MM.1S (cell line): Measurements from ENCODE around the gene EGLN1.
A peak's percentile ranks its signal among the peaks of the same experiment; 100 is the strongest.

Experiments used
- DNase-seq: peaks from one replicate; pipeline ENCODE4 v3.0.0-alpha.2; 2015
- H2AFZ ChIP-seq: fragments of 300-600 bp; sonication (generic); 2 replicates; pipeline ENCODE4 v1.6.0; 2016; ENCODE audit warnings: antibody characterized with exemption, low read length
- H3F3A ChIP-seq: fragments of 300-600 bp; sonication (generic); 2 replicates; pipeline ENCODE4 v1.6.1; 2016; ENCODE audit warnings: mild to moderate bottlenecking, antibody characterized with exemption, low read length, moderate library complexity, mixed read lengths; ENCODE audit not compliant: insufficient read depth
- H3K27ac ChIP-seq: fragments of 300-600 bp; sonication (generic); 2 replicates; pipeline ENCODE4 v1.5.1; 2016; ENCODE audit warnings: mild to moderate bottlenecking, low read length
- H3K27me3 ChIP-seq: fragments of 300-600 bp; sonication (generic); replicated peaks from 2 replicates; pipeline ENCODE4 v1.6.0; 2016; ENCODE audit warnings: low read length; ENCODE audit not compliant: insufficient read depth
- H3K36me3 ChIP-seq: fragments of 300-600 bp; sonication (generic); replicated peaks from 2 replicates; pipeline ENCODE4 v1.6.1; 2016; ENCODE audit warnings: mild to moderate bottlenecking, low read length, mixed read lengths; ENCODE audit not compliant: insufficient read depth
- H3K4me1 ChIP-seq: fragments of 300-600 bp; sonication (generic); 2 replicates; pipeline ENCODE4 v1.6.1; 2016; ENCODE audit warnings: low read length, mixed read lengths
- H3K4me2 ChIP-seq: fragments of 300-600 bp; sonication (generic); 2 replicates; pipeline ENCODE4 v1.6.0; 2016; ENCODE audit warnings: low read depth, low read length
- H3K4me3 ChIP-seq: fragments of 300-600 bp; sonication (generic); 2 replicates; pipeline ENCODE4 v1.5.1; 2016; ENCODE audit warnings: low read length, mixed read lengths
- H3K79me2 ChIP-seq: fragments of 300-600 bp; sonication (generic); 2 replicates; pipeline ENCODE4 v1.6.1; 2016; ENCODE audit warnings: mixed run types, low read length, mixed read lengths
- H3K9ac ChIP-seq: fragments of 300-600 bp; sonication (generic); 2 replicates; pipeline ENCODE4 v1.6.1; 2016; ENCODE audit warnings: low read length, mixed read lengths
- H3K9me2 ChIP-seq: fragments of 300-600 bp; sonication (generic); replicated peaks from 2 replicates; pipeline ENCODE4 v1.6.1; 2016; ENCODE audit warnings: mild to moderate bottlenecking, low read length, mixed read lengths; ENCODE audit not compliant: insufficient read depth
- H3K9me3 ChIP-seq: fragments of 300-600 bp; sonication (generic); replicated peaks from 2 replicates; pipeline ENCODE4 v1.6.1; 2016; ENCODE audit warnings: mild to moderate bottlenecking, low read length, mixed read lengths; ENCODE audit not compliant: insufficient read depth
- H4K20me1 ChIP-seq: fragments of 300-600 bp; sonication (generic); 2 replicates; pipeline ENCODE4 v1.6.1; 2016; ENCODE audit warnings: mild to moderate bottlenecking, low read length, moderate library complexity, mixed read lengths; ENCODE audit not compliant: insufficient read depth
- CTCF ChIP-seq: fragments of 300-600 bp; sonication (generic); IDR thresholded peaks from 2 replicates; pipeline ENCODE4 v1.5.1; 2016; ENCODE audit warnings: antibody characterized with exemption, low read length, mixed read lengths
- EZH2 ChIP-seq: fragments of 300-600 bp; sonication (generic); optimal IDR thresholded peaks from 2 replicates; pipeline ENCODE3; 2017; ENCODE audit warnings: low read depth, mild to moderate bottlenecking, antibody characterized with exemption, low read length, mixed read lengths
- EZH2phosphoT487 ChIP-seq: fragments of 300-600 bp; sonication (generic); IDR thresholded peaks from 2 replicates; pipeline ENCODE4 v1.6.1; 2018; ENCODE audit warnings: antibody characterized with exemption, low read length

Gene EGLN1

GRCh38 chr1:231357831-231358354 is 64.2 kb downstream of the EGLN1 start:
- no peaks in the 10 kb centered on the region for H3K9me2 ChIP-seq
- no peaks in the 10 kb centered on the region for H3K27me3 ChIP-seq
- no peak overlapping the region for H3K4me3 ChIP-seq
- H3K36me3 ChIP-seq: no peaks in the 10 kb centered on the region
- H3K9me3 ChIP-seq: no peaks in the 10 kb centered on the region
- peak; percentile 92 for TF ChIP-seq CTCF
- no peak for TF ChIP-seq EZH2
- no peak for TF ChIP-seq EZH2phosphoT487
- no peaks in the 10 kb centered on the region for H3K4me1 ChIP-seq
- H3K27ac ChIP-seq: no peak overlapping the region
- no peak overlapping the region; the same call in 1 of the 2 replicates for H3K9ac ChIP-seq
- no peaks in the 10 kb centered on the region for H3K79me2 ChIP-seq
- no peaks in the 10 kb centered on the region for H3F3A ChIP-seq
- H4K20me1 ChIP-seq: no peaks in the 10 kb centered on the region
- peak; percentile 76 for DNase-seq
- H2AFZ ChIP-seq: no peak overlapping the region
- peak overlapping the region; percentile 0; the same call in 1 of the 2 replicates for H3K4me2 ChIP-seq

- H3K4me1 ChIP-seq: no peaks in the 10 kb centered on the region
- H3K9me3 ChIP-seq: no peaks in the 10 kb centered on the region
- H3K36me3 ChIP-seq: no peaks in the 10 kb centered on the region
- no peak for TF ChIP-seq CTCF
- no peak for TF ChIP-seq EZH2
- no peak for TF ChIP-seq EZH2phosphoT487
- H3K9ac ChIP-seq: no peak overlapping the region; the same call in 1 of the 2 replicates
- no peaks in the 10 kb centered on the region for H3K79me2 ChIP-seq
- no peaks in the 10 kb centered on the region for H3K9me2 ChIP-seq
- H3F3A ChIP-seq: no peaks in the 10 kb centered on the region
- no peak for DNase-seq
- H3K4me2 ChIP-seq: peak overlapping the region; percentile 0; the same call in 1 of the 2 replicates
- H2AFZ ChIP-seq: no peak overlapping the region
- H4K20me1 ChIP-seq: no peaks in the 10 kb centered on the region
- H3K27ac ChIP-seq: no peak overlapping the region
- H3K27me3 ChIP-seq: no peaks in the 10 kb centered on the region
- no peak overlapping the region for H3K4me3 ChIP-seq
Observed at GRCh38 chr1:231357187-231357772, 64.8 kb downstream of the EGLN1 start.

- TF ChIP-seq EZH2 (no peak), EZH2phosphoT487 (no peak), CTCF (no peak)
- no peak overlapping the region for H3K27ac ChIP-seq
- H3K9ac ChIP-seq: no peak overlapping the region
Observed at GRCh38 chr1:231355171-231355570, 66.9 kb downstream of the EGLN1 start.

More at GRCh38 chr1:231355171-231355570, 66.9 kb downstream of the EGLN1 start:
- Histone ChIP-seq H4K20me1 (no peaks in the 10 kb centered on the region), H2AFZ (no peak overlapping the region), H3K4me1 (no peaks in the 10 kb centered on the region), H3K9me2 (no peaks in the 10 kb centered on the region), H3K27me3 (no peaks in the 10 kb centered on the region), H3K36me3 (no peaks in the 10 kb centered on the region; the same call in 1 of the 2 replicates), H3K4me3 (no peak overlapping the region), H3K4me2 (no peak overlapping the region), H3F3A (no peaks in the 10 kb centered on the region), H3K9me3 (no peaks in the 10 kb centered on the region), H3K79me2 (no peaks in the 10 kb centered on the region)
- DNase-seq: no peak
